Hepatocyte (in vitro differentiated cells): ENCODE data around the gene CLIP1. TPM values are rescaled to one million over a fixed set of nuclear protein-coding genes. Genes with fewer than 3 reads are reported as not detected.
"Not testable (repeated sequence)": the region's sequence is repeated elsewhere in the genome, so short reads cannot be mapped to it uniquely, and the experiment has no call there.

Source experiments
- DNase-seq: peaks from one replicate; pipeline ENCODE4 v3.0.0-alpha.2; 2016; ENCODE audit warnings: low spot score
- H2AFZ ChIP-seq: fragments of 200-600 bp; sonication (generic); 2 replicates; pipeline ENCODE4 v1.6.0; 2016; ENCODE audit warnings: antibody characterized with exemption, mild to moderate bottlenecking
- H3K27ac ChIP-seq: fragments of 200-600 bp; sonication (generic); 2 replicates; pipeline ENCODE4 v1.5.1; 2016; ENCODE audit warnings: mild to moderate bottlenecking
- H3K27me3 ChIP-seq: fragments of 200-600 bp; sonication (generic); 2 replicates; pipeline ENCODE4 v1.6.1; 2016
- H3K36me3 ChIP-seq: fragments of 200-600 bp; sonication (generic); replicated peaks from 2 replicates; pipeline ENCODE4 v1.5.1; 2016; ENCODE audit warnings: low read depth; ENCODE audit not compliant: insufficient read depth
- H3K4me1 ChIP-seq: fragments of 200-600 bp; sonication (generic); 2 replicates; pipeline ENCODE4 v1.5.1; 2016; ENCODE audit warnings: mild to moderate bottlenecking, moderate library complexity; ENCODE audit not compliant: insufficient read depth
- H3K4me2 ChIP-seq: fragments of 200-600 bp; sonication (generic); 2 replicates; pipeline ENCODE4 v1.6.0; 2016
- H3K4me3 ChIP-seq: fragments of 200-600 bp; sonication (generic); 2 replicates; pipeline ENCODE4 v1.5.1; 2016; ENCODE audit warnings: mild to moderate bottlenecking
- H3K79me2 ChIP-seq: fragments of 200-600 bp; sonication (generic); 2 replicates; pipeline ENCODE4 v1.6.0; 2017; ENCODE audit warnings: mild to moderate bottlenecking
- H3K9me2 ChIP-seq: fragments of 200-600 bp; sonication (generic); replicated peaks from 2 replicates; pipeline ENCODE4 v1.6.0; 2017; ENCODE audit warnings: mild to moderate bottlenecking; ENCODE audit not compliant: insufficient read depth
- H3K9me3 ChIP-seq: fragments of 200-600 bp; sonication (generic); 2 replicates; pipeline ENCODE4 v1.5.1; 2016; ENCODE audit warnings: low read depth, mild to moderate bottlenecking
- H4K20me1 ChIP-seq: fragments of 200-600 bp; sonication (generic); 2 replicates; pipeline ENCODE4 v1.6.0; 2016; ENCODE audit warnings: mild to moderate bottlenecking; ENCODE audit not compliant: insufficient read depth, poor library complexity, severe bottlenecking
- EZH2 ChIP-seq: fragments of 200-600 bp; sonication (generic); IDR thresholded peaks from 2 replicates; pipeline ENCODE4 v1.6.1; 2016; ENCODE audit warnings: antibody characterized with exemption, mild to moderate bottlenecking, borderline replicate concordance
- EZH2phosphoT487 ChIP-seq: fragments of 200-600 bp; sonication (generic); IDR thresholded peaks from one replicate; pipeline ENCODE4 v1.6.1; 2018; ENCODE audit warnings: antibody characterized with exemption, mild to moderate bottlenecking, low read depth, moderate library complexity; ENCODE audit not compliant: unreplicated experiment, severe bottlenecking
- WGBS: methylation state at CpG from one replicate; pipeline ENCODE4 v1.1.6; 2016; ENCODE audit warnings: low lambda C conversion rate; ENCODE audit errors: missing lambda C conversion rate; 5-methylcytosine and 5-hydroxymethylcytosine counted together
- polyA plus RNA-seq: library from polyadenylated mRNA; unstranded; fragments of >200 nt; fragmentation: Nextera tagmentation; extraction: Ambion mirVana; gene quantifications from 2 replicates; pipeline ENCODE4 v1.2.1, GENCODE V29; 2016
- total RNA-seq: library from RNA; depleted of rRNA; stranded (reverse); fragments of >200 nt; gene quantifications from 2 replicates; pipeline ENCODE4 v1.2.3, GENCODE V29; 2014
- TF ChIP-seq, protein P1 (sequence below): fragments of 200-600 bp; sonication (generic); IDR thresholded peaks from 2 replicates; pipeline ENCODE4 v1.5.1; 2016; ENCODE audit warnings: antibody characterized with exemption, mild to moderate bottlenecking; ENCODE audit not compliant: poor library complexity

Gene CLIP1
- total and polyA plus RNA-seq, 2 experiments from 2014 or later, result 38.0 to 45.2 TPM

DNA sequence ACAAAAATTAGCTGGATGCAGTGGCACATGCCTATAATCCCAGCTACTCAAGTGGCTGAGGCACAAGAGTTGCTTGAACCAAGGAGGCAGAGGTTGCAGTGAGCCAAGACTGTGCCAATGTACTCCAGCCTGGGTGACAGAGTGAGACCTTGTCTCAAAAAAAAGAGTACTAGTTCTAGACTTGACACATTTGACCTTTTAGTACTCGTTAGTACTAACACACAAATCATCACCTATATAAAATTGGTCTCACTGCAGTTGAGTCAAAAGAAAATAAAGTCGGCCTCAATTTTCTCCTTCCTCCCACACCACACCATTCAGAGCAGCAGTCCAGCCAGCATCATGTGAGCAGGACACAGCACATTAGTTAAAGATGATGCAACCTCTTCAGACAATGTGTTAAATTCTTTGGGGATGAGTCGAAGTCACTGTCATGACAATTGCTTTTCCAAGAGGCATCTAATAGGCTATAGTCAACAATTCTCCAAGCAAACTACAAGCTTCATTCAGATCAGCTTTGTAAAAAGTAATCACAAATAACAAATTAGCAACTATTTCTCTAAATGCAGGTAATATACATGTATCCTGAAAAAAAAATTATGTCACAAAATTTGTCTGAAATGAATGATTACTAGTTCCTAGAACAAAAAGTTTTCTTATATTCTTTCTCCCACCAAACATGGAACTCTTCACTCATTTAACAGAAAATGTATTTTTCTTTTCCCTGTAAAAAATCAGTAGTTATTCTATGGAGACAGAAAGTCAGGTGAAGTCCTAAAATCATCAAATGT is 55.6 kb downstream of the CLIP1 start:
- no peaks in the 10 kb centered on the region for H4K20me1 ChIP-seq
- H3K4me1 ChIP-seq, result peaks cover 19% of the 10 kb centered on the region
- H3K27me3 ChIP-seq, result no peaks in the 10 kb centered on the region
- no peaks in the 10 kb centered on the region for H3K36me3 ChIP-seq
- WGBS, result 60% methylated on average over 3 of the region's 3 CpGs
- H3K79me2 ChIP-seq, result peaks cover 50% of the 10 kb centered on the region
- H3K4me3 ChIP-seq, result no peak overlapping the region
- no peak overlapping the region for H2AFZ ChIP-seq
- H3K9me3 ChIP-seq, result no peaks in the 10 kb centered on the region
- TF ChIP-seq EZH2phosphoT487 (no peak), EZH2 (no peak)
- peak; percentile 64 for DNase-seq
- H3K4me2 ChIP-seq, result no peak overlapping the region
- H3K9me2 ChIP-seq, result no peaks in the 10 kb centered on the region
- peak overlapping the region; percentile 83 for H3K27ac ChIP-seq

DNA sequence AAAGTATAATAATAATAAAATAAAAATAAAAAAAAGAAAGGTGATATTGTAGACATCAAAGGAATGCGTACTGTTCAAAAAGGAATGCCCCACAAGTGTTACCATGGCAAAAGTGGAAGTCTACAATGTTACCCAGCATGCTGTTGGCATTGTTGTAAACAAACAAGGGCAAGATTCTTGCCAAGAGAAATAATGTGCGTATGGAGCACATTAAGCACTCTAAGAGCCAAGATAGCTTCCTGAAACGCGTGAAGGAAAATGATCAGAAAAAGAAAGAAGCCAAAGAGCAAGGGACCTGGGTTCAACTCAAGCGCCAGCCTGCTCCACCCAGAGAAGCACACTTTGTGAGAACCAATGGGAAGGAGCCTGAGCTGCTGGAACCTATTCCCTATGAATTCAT is 57.2 kb downstream of the CLIP1 start:
- H3K9me3 ChIP-seq, H3K4me2 ChIP-seq, H3K27ac ChIP-seq, H4K20me1 ChIP-seq, H3K4me3 ChIP-seq, H2AFZ ChIP-seq, DNase-seq, H3K36me3 ChIP-seq, H3K27me3 ChIP-seq, H3K9me2 ChIP-seq: not testable (repeated sequence)
- Histone ChIP-seq H3K4me1 (peaks cover 19% of the 10 kb centered on the region), H3K79me2 (peaks cover 33% of the 10 kb centered on the region)
- WGBS, result 87% methylated on average over 5 of the region's 5 CpGs

DNA sequence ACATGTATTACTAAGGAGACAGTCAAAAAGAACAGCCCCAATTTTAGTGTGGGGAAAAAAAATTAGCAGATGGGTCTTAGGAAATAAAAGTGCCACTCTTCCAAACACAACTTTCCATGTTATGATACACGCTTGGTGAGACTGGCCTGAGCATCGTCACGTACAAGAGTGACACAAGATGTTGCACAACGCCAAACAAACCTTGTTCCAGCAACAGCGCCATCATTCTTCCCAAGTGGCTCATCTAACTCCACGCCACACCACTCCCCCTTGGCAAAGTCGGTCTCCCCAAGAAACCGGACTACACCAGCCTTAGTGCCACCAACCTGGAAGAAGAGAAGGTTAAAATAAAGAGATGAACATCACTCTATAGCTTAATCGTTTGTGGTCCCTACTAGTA is 58.7 kb downstream of the CLIP1 start:
- Histone ChIP-seq H3K9me2 (no peaks in the 10 kb centered on the region), H3K27me3 (no peaks in the 10 kb centered on the region), H3K9me3 (no peaks in the 10 kb centered on the region), H3K36me3 (no peaks in the 10 kb centered on the region), H4K20me1 (no peaks in the 10 kb centered on the region), H3K4me1 (peaks cover 15% of the 10 kb centered on the region), H2AFZ (no peak overlapping the region), H3K4me3 (no peak overlapping the region), H3K27ac (no peak overlapping the region), H3K4me2 (no peak overlapping the region), H3K79me2 (peaks cover 21% of the 10 kb centered on the region)
- TF ChIP-seq, protein P1, sequence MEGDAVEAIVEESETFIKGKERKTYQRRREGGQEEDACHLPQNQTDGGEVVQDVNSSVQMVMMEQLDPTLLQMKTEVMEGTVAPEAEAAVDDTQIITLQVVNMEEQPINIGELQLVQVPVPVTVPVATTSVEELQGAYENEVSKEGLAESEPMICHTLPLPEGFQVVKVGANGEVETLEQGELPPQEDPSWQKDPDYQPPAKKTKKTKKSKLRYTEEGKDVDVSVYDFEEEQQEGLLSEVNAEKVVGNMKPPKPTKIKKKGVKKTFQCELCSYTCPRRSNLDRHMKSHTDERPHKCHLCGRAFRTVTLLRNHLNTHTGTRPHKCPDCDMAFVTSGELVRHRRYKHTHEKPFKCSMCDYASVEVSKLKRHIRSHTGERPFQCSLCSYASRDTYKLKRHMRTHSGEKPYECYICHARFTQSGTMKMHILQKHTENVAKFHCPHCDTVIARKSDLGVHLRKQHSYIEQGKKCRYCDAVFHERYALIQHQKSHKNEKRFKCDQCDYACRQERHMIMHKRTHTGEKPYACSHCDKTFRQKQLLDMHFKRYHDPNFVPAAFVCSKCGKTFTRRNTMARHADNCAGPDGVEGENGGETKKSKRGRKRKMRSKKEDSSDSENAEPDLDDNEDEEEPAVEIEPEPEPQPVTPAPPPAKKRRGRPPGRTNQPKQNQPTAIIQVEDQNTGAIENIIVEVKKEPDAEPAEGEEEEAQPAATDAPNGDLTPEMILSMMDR, result no peak
- no peak for TF ChIP-seq EZH2
- TF ChIP-seq EZH2phosphoT487, result no peak
- DNase-seq, result no peak
- 95% methylated on average over 9 of the region's 9 CpGs for WGBS

DNA sequence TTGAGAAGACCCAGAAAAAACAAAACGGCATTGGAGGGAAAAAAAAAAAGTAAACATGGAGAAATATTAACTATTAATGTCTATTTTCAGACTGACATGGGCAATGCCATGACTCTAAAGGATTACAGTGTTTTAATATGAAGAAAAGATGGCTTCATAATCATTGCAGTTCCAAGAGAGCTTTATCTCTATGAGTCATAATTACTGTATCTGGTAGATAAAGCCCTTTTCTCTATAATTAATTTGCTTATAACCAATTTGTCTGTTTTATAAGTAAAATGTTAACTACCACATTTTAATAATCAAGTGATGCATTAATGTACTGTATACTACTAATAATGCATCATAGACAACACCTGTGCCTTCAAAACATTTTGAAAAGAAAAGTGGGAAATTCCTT is 59.7 kb downstream of the CLIP1 start:
- Histone ChIP-seq H3K9me3 (no peaks in the 10 kb centered on the region), H3K9me2 (no peaks in the 10 kb centered on the region), H3K36me3 (no peaks in the 10 kb centered on the region), H3K4me3 (no peak overlapping the region), H3K4me2 (no peak overlapping the region), H3K27ac (no peak overlapping the region), H3K27me3 (no peaks in the 10 kb centered on the region), H2AFZ (no peak overlapping the region), H3K4me1 (peaks cover 7% of the 10 kb centered on the region), H4K20me1 (no peaks in the 10 kb centered on the region), H3K79me2 (peaks cover 21% of the 10 kb centered on the region)
- 97% methylated on average over 1 of the region's 1 CpG for WGBS
- no peak for TF ChIP-seq EZH2phosphoT487
- TF ChIP-seq, protein P1, result no peak
- no peak for TF ChIP-seq EZH2
- DNase-seq, result no peak

DNA sequence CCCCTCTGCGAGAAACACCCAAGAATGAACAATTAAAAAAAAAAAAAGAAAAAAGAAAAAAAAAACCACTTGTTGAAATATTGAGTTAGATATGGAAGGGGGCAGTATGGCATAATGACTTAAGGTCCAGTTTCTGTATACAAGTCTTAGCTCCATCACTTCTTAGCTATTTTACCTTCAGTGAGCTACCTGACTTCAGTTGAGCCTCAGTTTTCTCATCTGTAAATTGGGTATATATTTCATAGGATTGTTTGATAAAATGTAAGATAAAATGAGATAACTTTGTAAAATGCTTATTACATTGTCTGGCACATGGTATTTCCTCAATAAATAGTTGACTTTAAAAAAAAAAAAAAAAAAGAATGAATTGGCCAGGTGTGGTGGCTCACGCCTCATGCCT is 64.1 kb downstream of the CLIP1 start:
- not testable (repeated sequence) for H3K4me2 ChIP-seq, H3K79me2 ChIP-seq, H2AFZ ChIP-seq, H3K4me3 ChIP-seq, H4K20me1 ChIP-seq, H3K27ac ChIP-seq, H3K27me3 ChIP-seq, H3K36me3 ChIP-seq, H3K4me1 ChIP-seq, DNase-seq, H3K9me2 ChIP-seq, H3K9me3 ChIP-seq
- WGBS, result 94% methylated on average over 2 of the region's 2 CpGs

DNA sequence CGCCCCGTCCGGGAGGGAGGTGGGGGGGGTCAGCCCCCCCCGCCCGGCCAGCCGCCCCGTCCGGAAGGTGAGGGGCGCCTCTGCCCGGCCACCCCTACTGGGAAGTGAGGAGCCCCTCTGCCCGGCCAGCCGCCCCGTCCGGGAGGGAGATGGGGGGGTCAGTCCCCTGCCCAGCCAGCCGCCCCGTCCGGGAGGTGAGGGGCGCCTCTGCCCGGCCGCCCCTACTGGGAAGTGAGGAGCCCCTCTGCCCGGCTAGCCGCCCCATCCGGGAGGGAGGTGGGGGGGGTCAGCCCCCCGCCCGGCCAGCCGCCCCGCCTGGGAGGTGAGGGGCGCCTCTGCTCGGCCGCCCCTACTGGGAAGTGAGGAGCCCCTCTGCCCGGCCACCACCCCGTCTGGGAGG is 64.9 kb downstream of the CLIP1 start:
- H3K4me3 ChIP-seq, H3K36me3 ChIP-seq, H3K27me3 ChIP-seq, H3K4me1 ChIP-seq, H3K9me2 ChIP-seq, DNase-seq, H3K9me3 ChIP-seq, H4K20me1 ChIP-seq, H3K79me2 ChIP-seq, H3K4me2 ChIP-seq, H2AFZ ChIP-seq, H3K27ac ChIP-seq: not testable (repeated sequence)
- no CpG with 5 or more reads among the region's 32 CpGs for WGBS

DNA sequence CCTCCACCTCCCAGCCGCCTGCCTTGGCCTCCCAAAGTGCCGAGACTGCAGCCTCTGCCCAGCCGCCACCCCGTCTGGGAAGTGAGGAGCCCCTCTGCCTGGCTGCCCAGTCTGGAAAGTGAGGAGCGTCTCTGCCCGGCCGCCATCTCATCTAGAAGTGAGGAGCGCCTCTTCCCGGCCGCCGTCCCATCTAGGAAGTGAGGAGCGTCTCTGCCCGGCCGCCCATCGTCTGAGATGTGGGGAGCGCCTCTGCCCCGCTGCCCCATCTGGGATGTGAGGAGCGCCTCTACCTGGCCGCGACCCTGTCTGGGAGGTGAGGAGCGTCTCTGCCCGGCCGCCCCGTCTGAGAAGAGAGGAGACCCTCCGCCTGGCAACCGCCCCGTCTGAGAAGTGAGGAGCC is 65.5 kb downstream of the CLIP1 start:
- not testable (repeated sequence) for H3K79me2 ChIP-seq, H3K9me3 ChIP-seq, H3K9me2 ChIP-seq, H3K4me3 ChIP-seq, H3K4me1 ChIP-seq, DNase-seq, H3K27ac ChIP-seq, H3K36me3 ChIP-seq, H4K20me1 ChIP-seq, H2AFZ ChIP-seq, H3K27me3 ChIP-seq, H3K4me2 ChIP-seq
- WGBS, result 100% methylated on average over 4 of the region's 27 CpGs
